DOHH2 (cell line): ENCODE measurements around the gene SERINC4.

ENCODE experiments used
- CTCF ChIP-seq: fragments of 200-600 bp; sonication (generic); IDR thresholded peaks from one replicate; pipeline ENCODE4 v1.5.1; 2014; ENCODE audit warnings: antibody characterized with exemption, mild to moderate bottlenecking, low read depth, low read length; ENCODE audit not compliant: poor library complexity, severe bottlenecking
- EZH2phosphoT487 ChIP-seq: fragments of 200-600 bp; sonication (generic); IDR thresholded peaks from 2 replicates; pipeline ENCODE4 v1.6.1; 2017; ENCODE audit warnings: borderline replicate concordance, mild to moderate bottlenecking, antibody characterized with exemption, low read length, moderate library complexity, mixed read lengths

GRCh38 chr15:43824302-43825246, 24.6 kb upstream of the SERINC4 start, which contains the start of gene MFAP1:
- TF ChIP-seq CTCF = no peak
- no peak for TF ChIP-seq EZH2phosphoT487
